GM19438 (cell line): Measurements from ENCODE around the gene CSRP3.
"Not testable (repeated sequence)": the region's sequence is repeated elsewhere in the genome, so short reads cannot be mapped to it uniquely, and the experiment has no call there.

ENCODE experiments used
- ATAC-seq: cut with Tn5 transposase; IDR thresholded peaks from one replicate; pipeline ENCODE4 v1.9.1; 2021; ENCODE audit warnings: low read depth; ENCODE audit not compliant: unreplicated experiment

CSRP3 gene

DNA sequence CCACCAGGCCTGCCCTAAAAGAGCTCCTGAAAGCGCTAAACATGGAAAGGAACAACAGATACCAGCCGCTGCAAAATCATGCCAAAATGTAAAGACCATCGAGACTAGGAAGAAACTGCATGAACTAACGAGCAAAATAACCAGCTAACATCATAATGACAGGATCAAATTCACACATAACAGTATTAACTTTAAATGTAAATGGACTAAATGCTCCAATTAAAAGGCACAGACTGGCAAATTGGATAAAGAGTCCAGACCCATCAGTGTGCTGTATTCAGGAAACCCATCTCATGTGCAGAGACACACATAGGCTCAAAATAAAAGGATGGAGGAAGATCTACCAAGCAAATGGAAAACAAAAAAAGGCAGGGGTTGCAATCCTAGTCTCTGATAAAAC lies 64.9 kb downstream of the CSRP3 start:
- ATAC-seq: not testable (repeated sequence)

DNA sequence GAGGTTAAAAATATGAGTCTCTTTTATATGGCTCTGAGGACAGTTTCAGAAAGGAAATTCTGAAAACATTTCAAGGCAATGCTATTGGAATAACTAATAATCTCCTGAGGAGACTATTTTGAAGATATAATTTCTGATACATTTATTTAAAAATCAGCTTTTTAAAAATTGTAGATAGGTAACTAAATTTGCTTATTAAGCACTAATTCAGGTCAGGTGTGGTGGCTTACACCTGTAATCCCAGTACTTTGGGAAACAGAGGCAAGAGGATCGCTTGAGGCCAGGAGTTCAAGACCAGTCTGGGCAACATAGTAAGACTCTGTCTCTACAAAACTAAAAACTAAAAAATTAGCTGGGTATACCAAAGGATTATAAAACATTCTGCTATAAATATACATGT lies 67.8 kb downstream of the CSRP3 start:
- ATAC-seq: no peak
